HL-60 (cell line): Measurements from ENCODE around the gene ASB18.

Source experiments
- DNase-seq, 2 experiments: peaks; one replicate each; pipeline ENCODE4 v3.0.0-alpha.2; 2010 to 2020; ENCODE audit warnings: low read depth in 1 of 2, low spot score in 1 of 2
- H3K27ac ChIP-seq: fragments of 250-450 bp; sonication (Bioruptor Pico); replicated peaks from 2 replicates; pipeline ENCODE4 v1.5.1; 2020; ENCODE audit warnings: mild to moderate bottlenecking, moderate library complexity
- H3K27me3 ChIP-seq: fragments of 250-450 bp; sonication (Bioruptor Pico); 2 replicates; pipeline ENCODE4 v1.5.1; 2021; ENCODE audit warnings: mild to moderate bottlenecking, moderate library complexity; ENCODE audit not compliant: insufficient read depth, poor library complexity, severe bottlenecking
- H3K4me3 ChIP-seq: replicated peaks from 2 replicates; pipeline ENCODE4 v1.5.1; 2011; ENCODE audit warnings: mild to moderate bottlenecking, control low read depth, low read length; ENCODE audit not compliant: insufficient read depth
- GABPA ChIP-seq: IDR thresholded peaks from 2 replicates; pipeline ENCODE4 v1.6.1; 2012; ENCODE audit warnings: low read depth
- POLR2AphosphoS5 ChIP-seq: IDR thresholded peaks from 2 replicates; pipeline ENCODE4 v1.6.1; 2012; ENCODE audit warnings: low read depth
- SPI1 ChIP-seq: IDR thresholded peaks from 2 replicates; pipeline ENCODE4 v1.6.1; 2012; ENCODE audit warnings: low read depth, mild to moderate bottlenecking, borderline replicate concordance
- TF ChIP-seq, protein P1 (sequence below): IDR thresholded peaks from 2 replicates; pipeline ENCODE4 v1.6.1; 2012; ENCODE audit warnings: low read depth; ENCODE audit not compliant: insufficient replicate concordance
- TF ChIP-seq, protein P2 (sequence below): IDR thresholded peaks from one replicate; pipeline ENCODE4 v1.5.1; 2011; ENCODE audit warnings: low read length, control low read depth, inconsistent platforms; ENCODE audit not compliant: insufficient read depth

The ASB18 gene

GRCh38 chr2:236179236-236180075 is 84.8 kb downstream of the ASB18 start:
- no peak overlapping the region for H3K4me3 ChIP-seq
- no peak overlapping the region for H3K27ac ChIP-seq
- DNase-seq: no peak
- TF ChIP-seq SPI1 (no peak), GABPA (no peak), POLR2AphosphoS5 (no peak)
- TF ChIP-seq, protein P1, sequence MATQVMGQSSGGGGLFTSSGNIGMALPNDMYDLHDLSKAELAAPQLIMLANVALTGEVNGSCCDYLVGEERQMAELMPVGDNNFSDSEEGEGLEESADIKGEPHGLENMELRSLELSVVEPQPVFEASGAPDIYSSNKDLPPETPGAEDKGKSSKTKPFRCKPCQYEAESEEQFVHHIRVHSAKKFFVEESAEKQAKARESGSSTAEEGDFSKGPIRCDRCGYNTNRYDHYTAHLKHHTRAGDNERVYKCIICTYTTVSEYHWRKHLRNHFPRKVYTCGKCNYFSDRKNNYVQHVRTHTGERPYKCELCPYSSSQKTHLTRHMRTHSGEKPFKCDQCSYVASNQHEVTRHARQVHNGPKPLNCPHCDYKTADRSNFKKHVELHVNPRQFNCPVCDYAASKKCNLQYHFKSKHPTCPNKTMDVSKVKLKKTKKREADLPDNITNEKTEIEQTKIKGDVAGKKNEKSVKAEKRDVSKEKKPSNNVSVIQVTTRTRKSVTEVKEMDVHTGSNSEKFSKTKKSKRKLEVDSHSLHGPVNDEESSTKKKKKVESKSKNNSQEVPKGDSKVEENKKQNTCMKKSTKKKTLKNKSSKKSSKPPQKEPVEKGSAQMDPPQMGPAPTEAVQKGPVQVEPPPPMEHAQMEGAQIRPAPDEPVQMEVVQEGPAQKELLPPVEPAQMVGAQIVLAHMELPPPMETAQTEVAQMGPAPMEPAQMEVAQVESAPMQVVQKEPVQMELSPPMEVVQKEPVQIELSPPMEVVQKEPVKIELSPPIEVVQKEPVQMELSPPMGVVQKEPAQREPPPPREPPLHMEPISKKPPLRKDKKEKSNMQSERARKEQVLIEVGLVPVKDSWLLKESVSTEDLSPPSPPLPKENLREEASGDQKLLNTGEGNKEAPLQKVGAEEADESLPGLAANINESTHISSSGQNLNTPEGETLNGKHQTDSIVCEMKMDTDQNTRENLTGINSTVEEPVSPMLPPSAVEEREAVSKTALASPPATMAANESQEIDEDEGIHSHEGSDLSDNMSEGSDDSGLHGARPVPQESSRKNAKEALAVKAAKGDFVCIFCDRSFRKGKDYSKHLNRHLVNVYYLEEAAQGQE: no peak
- TF ChIP-seq, protein P2, sequence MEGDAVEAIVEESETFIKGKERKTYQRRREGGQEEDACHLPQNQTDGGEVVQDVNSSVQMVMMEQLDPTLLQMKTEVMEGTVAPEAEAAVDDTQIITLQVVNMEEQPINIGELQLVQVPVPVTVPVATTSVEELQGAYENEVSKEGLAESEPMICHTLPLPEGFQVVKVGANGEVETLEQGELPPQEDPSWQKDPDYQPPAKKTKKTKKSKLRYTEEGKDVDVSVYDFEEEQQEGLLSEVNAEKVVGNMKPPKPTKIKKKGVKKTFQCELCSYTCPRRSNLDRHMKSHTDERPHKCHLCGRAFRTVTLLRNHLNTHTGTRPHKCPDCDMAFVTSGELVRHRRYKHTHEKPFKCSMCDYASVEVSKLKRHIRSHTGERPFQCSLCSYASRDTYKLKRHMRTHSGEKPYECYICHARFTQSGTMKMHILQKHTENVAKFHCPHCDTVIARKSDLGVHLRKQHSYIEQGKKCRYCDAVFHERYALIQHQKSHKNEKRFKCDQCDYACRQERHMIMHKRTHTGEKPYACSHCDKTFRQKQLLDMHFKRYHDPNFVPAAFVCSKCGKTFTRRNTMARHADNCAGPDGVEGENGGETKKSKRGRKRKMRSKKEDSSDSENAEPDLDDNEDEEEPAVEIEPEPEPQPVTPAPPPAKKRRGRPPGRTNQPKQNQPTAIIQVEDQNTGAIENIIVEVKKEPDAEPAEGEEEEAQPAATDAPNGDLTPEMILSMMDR: no peak
- H3K27me3 ChIP-seq: peaks cover 22% of the 10 kb centered on the region

GRCh38 chr2:236178890-236179235 is 85.3 kb downstream of the ASB18 start:
- Histone ChIP-seq H3K27ac (no peak overlapping the region), H3K27me3 (peaks cover 25% of the 10 kb centered on the region), H3K4me3 (no peak overlapping the region)
- DNase-seq: no peak
- TF ChIP-seq, protein P2: no peak
- TF ChIP-seq, protein P1: no peak
- TF ChIP-seq POLR2AphosphoS5 (no peak), GABPA (no peak), SPI1 (no peak)

DNA sequence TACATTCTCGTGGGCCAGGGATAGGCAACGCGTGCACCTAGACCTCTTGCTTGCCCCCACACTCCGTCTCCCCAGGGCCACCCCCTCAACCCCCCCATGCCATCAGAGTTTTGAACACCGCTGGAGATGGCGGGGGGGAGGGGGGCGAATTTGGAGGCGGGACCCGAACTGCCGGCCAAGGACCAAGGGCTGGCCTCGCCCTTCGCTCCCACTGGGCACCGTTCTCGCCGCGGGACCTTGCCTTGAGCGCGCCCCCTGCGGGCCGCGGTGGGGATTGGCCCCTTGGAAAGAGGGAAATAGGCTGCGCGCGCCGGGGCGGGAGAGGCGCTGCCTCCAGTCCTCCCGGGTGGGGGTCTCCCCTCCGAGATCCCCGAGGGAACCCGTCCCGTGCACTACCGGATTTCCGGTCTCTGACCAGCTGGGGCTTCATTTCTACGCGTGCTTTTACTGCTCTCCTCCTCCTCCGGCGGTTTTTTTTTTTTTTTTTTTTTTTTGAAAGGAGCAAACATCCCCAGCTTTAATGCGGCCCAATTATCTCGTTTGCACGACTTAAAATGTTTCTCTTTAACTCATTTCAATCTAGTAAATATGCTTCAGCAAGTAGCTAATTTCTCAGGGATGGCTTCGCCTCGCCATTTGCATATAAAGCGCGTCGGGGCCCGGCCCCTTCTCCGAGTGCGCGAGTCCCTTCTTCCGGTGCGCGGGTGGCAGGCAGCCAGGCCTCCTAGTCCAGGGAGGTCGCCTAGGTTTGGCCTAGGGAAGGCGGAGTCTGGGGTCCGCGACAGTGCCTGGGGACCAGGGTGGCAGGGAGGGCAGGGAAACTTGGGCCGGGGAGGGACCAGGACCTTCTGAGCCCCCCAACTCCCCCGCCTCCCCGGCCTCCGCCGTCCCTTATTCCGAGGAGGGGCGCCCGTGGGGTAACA is 86.0 kb downstream of the ASB18 start:
- DNase-seq: no peak
- no peak overlapping the region for H3K27ac ChIP-seq
- peaks cover 28% of the 10 kb centered on the region for H3K27me3 ChIP-seq
- TF ChIP-seq, protein P2: no peak
- TF ChIP-seq, protein P1: no peak
- TF ChIP-seq GABPA (no peak), SPI1 (no peak), POLR2AphosphoS5 (no peak)
- no peak overlapping the region for H3K4me3 ChIP-seq
